CD4-positive, alpha-beta T cell (primary cell): ENCODE results near the gene PTPRN2. TPM values are rescaled to one million over a fixed set of nuclear protein-coding genes. Genes with fewer than 3 reads are reported as not detected.

Experiments used
- ATAC-seq: fragments of 200-7000 bp; cut with Tn5 transposase; one replicate; pipeline ENCODE4 v1.10.0; 2022; ENCODE audit warnings: mild to moderate bottlenecking; ENCODE audit not compliant: poor library complexity
- CTCF ChIA-PET: fragments of 350-600 bp; sonication (Branson Sonifier 250); formaldehyde crosslinking; loops from one replicate; lab custom pipeline; 2021; ENCODE audit warnings: antibody characterized with exemption, inconsistent platforms; lab: Charles Lee
- POLR2A ChIA-PET: fragments of 350-600 bp; sonication (Branson Sonifier 250); formaldehyde crosslinking; loops from one replicate; lab custom pipeline; 2021; ENCODE audit warnings: antibody characterized with exemption, inconsistent platforms; lab: Charles Lee
- DNase-seq, 14 experiments: peaks; one replicate each; pipeline ENCODE4 v3.0.0-alpha.2; 2013 to 2020; ENCODE audit warnings: mixed read lengths in 2 of 14
- H3K27ac ChIP-seq, 2 donors: one replicate each; pipeline versions ENCODE4 v1.5.1 to v1.7.0; 2013; ENCODE audit warnings: low read length in 2 of 2, low read depth in 1 of 2, mild to moderate bottlenecking in 1 of 2
- H3K27me3 ChIP-seq, 2 experiments: 1 replicate in 1 of 2; 2 replicates in 1 of 2; pipeline versions ENCODE4 v1.6.1 to v1.7.0; 2013; ENCODE audit warnings: low read length in 2 of 2, control low read depth in 1 of 2, mild to moderate bottlenecking in 1 of 2, moderate library complexity in 1 of 2; ENCODE audit not compliant: insufficient read depth in 2 of 2, control insufficient read depth in 1 of 2
- H3K36me3 ChIP-seq: one replicate; pipeline ENCODE4 v1.6.1; 2013; ENCODE audit warnings: low read length, control low read depth; ENCODE audit not compliant: insufficient read depth
- H3K4me1 ChIP-seq: one replicate; pipeline ENCODE4 v1.6.1; 2013; ENCODE audit warnings: low read length, control low read depth; ENCODE audit not compliant: insufficient read depth
- H3K4me3 ChIP-seq: one replicate; pipeline ENCODE4 v1.5.1; 2013; ENCODE audit warnings: mild to moderate bottlenecking, low read length, moderate library complexity
- H3K9me3 ChIP-seq, 2 experiments: 1 replicate in 1 of 2; 2 replicates in 1 of 2; pipeline versions ENCODE4 v1.6.1 to v1.7.0; 2013; ENCODE audit warnings: low read length in 2 of 2, mild to moderate bottlenecking in 2 of 2, control low read depth in 1 of 2, moderate library complexity in 1 of 2; ENCODE audit not compliant: control insufficient read depth in 1 of 2, insufficient read depth in 1 of 2
- H3K27ac Mint-ChIP-seq: one replicate; pipeline ENCODE4 v1.8.0; 2020; ENCODE audit warnings: mixed read lengths
- H3K27me3 Mint-ChIP-seq: one replicate; pipeline ENCODE4 v1.8.0; 2021; ENCODE audit warnings: mixed read lengths
- H3K36me3 Mint-ChIP-seq: one replicate; pipeline ENCODE4 v1.8.0; 2021; ENCODE audit warnings: low read depth, mixed read lengths
- H3K4me1 Mint-ChIP-seq: one replicate; pipeline ENCODE4 v1.8.0; 2021; ENCODE audit warnings: low read depth, mixed read lengths
- H3K4me3 Mint-ChIP-seq: one replicate; pipeline ENCODE4 v1.8.0; 2020; ENCODE audit warnings: mild to moderate bottlenecking, mixed read lengths
- H3K9me3 Mint-ChIP-seq: one replicate; pipeline ENCODE4 v1.8.0; 2020; ENCODE audit warnings: mixed read lengths
- CTCF ChIP-seq: fragments of 200-600 bp; IDR thresholded peaks from one replicate; pipeline ENCODE4 v1.8.0; 2022; ENCODE audit warnings: antibody characterized with exemption, mild to moderate bottlenecking
- intact Hi-C, 2 experiments: fragments of 100-400 bp; cut with DNase I in 1 of 2; cut with micrococcal nuclease in 1 of 2; formaldehyde crosslinking; loops; one replicate each; pipeline versions ENCODE4 v1.15.1 to v1.9.0; 2023 to 2025; cut with DNase I, micrococcal nuclease
- total RNA-seq, 174 experiments: library from RNA in 2 of 174; stranded (reverse) in 2 of 174; gene quantifications; one replicate each; pipeline ENCODE4 v1.2.3 and lab custom pipeline; 2021 to 2026

The PTPRN2 gene
- total RNA-seq, 2 experiments from 2014 or later, result 0.34 to 0.44 TPM

- ATAC-seq, result no peak
- H3K4me3 Mint-ChIP-seq, result no peak overlapping the region
- CTCF ChIA-PET, result no interaction called here
- H3K9me3 ChIP-seq, result peaks cover 0 to 20% of the 10 kb centered on the region in 2 experiments
- intact Hi-C loops, result no loop called here
- peaks cover 11% of the 10 kb centered on the region for H3K4me1 Mint-ChIP-seq
- peaks cover 8% of the 10 kb centered on the region for H3K4me1 ChIP-seq
- POLR2A ChIA-PET, result no interaction called here
- no peaks in the 10 kb centered on the region for H3K27me3 ChIP-seq
- no peak for TF ChIP-seq CTCF
- no peaks in the 10 kb centered on the region for H3K9me3 Mint-ChIP-seq
- H3K4me3 ChIP-seq, result no peak overlapping the region
- H3K36me3 ChIP-seq, result no peaks in the 10 kb centered on the region
- peak in 1 of 14 experiments; percentile 1 for DNase-seq
- no peaks in the 10 kb centered on the region for H3K27me3 Mint-ChIP-seq
- H3K36me3 Mint-ChIP-seq, result no peaks in the 10 kb centered on the region
- H3K27ac Mint-ChIP-seq, result no peak overlapping the region
- H3K27ac ChIP-seq, result no peak overlapping the region
These were observed 929.6 kb downstream of the PTPRN2 start for GRCh38 chr7:157657741-157658740.

DNA sequence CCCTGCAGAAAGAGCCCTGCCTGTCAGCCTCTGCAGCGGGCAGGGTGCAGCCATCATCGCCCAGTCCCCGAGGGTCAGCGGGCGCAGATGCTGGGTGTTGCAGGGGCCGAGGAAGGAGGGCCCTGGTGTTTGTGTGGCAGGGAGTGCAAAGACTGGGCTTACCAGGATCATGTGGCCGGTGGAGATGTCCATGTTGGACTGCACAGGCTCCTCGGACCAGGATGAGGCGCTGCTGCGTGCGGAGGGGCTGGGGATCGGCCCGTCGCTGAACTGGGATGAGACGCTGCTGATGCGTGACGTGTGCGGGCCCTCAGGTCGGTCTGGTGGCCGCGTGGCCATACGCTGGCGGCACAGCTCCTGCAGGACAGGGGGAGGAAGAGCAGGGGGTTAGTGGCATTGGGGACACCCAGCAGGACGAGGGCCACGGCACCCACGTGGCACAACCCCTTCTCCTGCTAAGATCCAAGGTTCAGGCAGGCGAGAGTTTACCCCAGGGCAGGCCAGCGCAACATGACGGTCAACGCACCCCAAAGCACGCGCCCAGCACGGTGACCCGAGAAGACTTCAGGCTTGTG lies 931.3 kb downstream of the PTPRN2 start:
- Histone ChIP-seq H3K9me3 (peaks cover 0 to 12% of the 10 kb centered on the region in 2 experiments), H3K36me3 (no peaks in the 10 kb centered on the region), H3K27ac (no peak overlapping the region), H3K4me1 (peaks cover 8% of the 10 kb centered on the region), H3K27me3 (no peaks in the 10 kb centered on the region), H3K4me3 (no peak overlapping the region)
- no peak for TF ChIP-seq CTCF
- ATAC-seq (no peak), DNase-seq (peak in 1 of 14 experiments; percentile 11)
- H3K4me1 Mint-ChIP-seq, result peaks cover 11% of the 10 kb centered on the region
- intact Hi-C loops, result no loop called here
- H3K4me3 Mint-ChIP-seq, result no peak overlapping the region
- POLR2A ChIA-PET, result no interaction called here
- no peaks in the 10 kb centered on the region for H3K36me3 Mint-ChIP-seq
- H3K9me3 Mint-ChIP-seq, result no peaks in the 10 kb centered on the region
- CTCF ChIA-PET, result no interaction called here
- no peaks in the 10 kb centered on the region for H3K27me3 Mint-ChIP-seq
- H3K27ac Mint-ChIP-seq, result no peak overlapping the region

DNA sequence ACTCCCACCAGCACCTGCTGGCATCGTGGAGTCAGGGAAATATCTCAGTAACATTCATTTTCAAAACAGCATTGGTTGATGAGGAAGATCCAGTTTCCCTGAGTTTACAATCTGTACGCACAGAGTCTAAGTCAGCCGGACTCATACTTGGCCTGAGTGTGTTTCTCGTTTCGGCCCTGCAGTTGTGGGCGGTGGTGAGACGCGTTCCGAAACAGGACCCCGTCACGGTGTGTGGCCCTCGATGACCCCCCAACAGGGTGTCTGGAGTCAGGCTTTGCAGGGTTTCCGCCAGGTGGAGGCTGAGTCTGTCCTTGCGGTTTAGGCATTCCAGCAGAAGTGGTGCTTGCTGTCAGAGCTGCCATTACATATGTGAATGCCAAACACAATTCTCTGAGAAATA lies 933.3 kb downstream of the PTPRN2 start:
- Histone ChIP-seq H3K9me3 (peaks cover 0 to 16% of the 10 kb centered on the region in 2 experiments), H3K27ac (no peak overlapping the region), H3K27me3 (no peaks in the 10 kb centered on the region), H3K36me3 (no peaks in the 10 kb centered on the region), H3K4me1 (peaks cover 3% of the 10 kb centered on the region), H3K4me3 (no peak overlapping the region)
- no peak for TF ChIP-seq CTCF
- Mint-ChIP-seq H3K27ac (no peak overlapping the region), H3K27me3 (no peaks in the 10 kb centered on the region), H3K4me3 (no peak overlapping the region), H3K9me3 (no peaks in the 10 kb centered on the region), H3K36me3 (no peaks in the 10 kb centered on the region), H3K4me1 (no peaks in the 10 kb centered on the region)
- no peak for ATAC-seq
- intact Hi-C loops, result no loop called here
- DNase-seq, result no peak
- POLR2A ChIA-PET, result no interaction called here
- CTCF ChIA-PET, result no interaction called here
